OCI-LY7 (cell line): ENCODE data around the gene TPSB2. TPM values are rescaled to one million over a fixed set of nuclear protein-coding genes. Genes with fewer than 3 reads are reported as not detected.

Experiments
- BruUV-seq: library from RNA; stranded (reverse); fragments of 400-500 nt; replicated peaks from 2 replicates; lab custom pipeline; 2021; lab: Mats Ljungman, UMichigan
- CTCF ChIA-PET: fragments of 300-600 bp; sonication (Branson Sonifier 250); formaldehyde crosslinking; loops from one replicate; lab custom pipeline; 2022; ENCODE audit warnings: antibody characterized with exemption; ENCODE audit not compliant: unreplicated experiment; lab: Charles Lee
- POLR2A ChIA-PET: fragments of 300-600 bp; sonication (Branson Sonifier 250); formaldehyde crosslinking; loops from one replicate; lab custom pipeline; 2022; ENCODE audit warnings: antibody characterized with exemption; lab: Charles Lee
- DNase-seq: peaks from one replicate; pipeline ENCODE4 v3.0.0-alpha.2; 2015; ENCODE audit warnings: low spot score
- H2AFZ ChIP-seq: fragments of 200-600 bp; sonication (generic), shearing (Covaris generic); 2 replicates; pipeline ENCODE4 v1.6.1; 2014; ENCODE audit warnings: mild to moderate bottlenecking, antibody characterized with exemption, low read length, moderate library complexity
- H3K27ac ChIP-seq: fragments of 200-600 bp; sonication (generic); 2 replicates; pipeline ENCODE4 v1.5.1; 2014; ENCODE audit warnings: mixed run types, low read depth, mild to moderate bottlenecking, moderate library complexity, low read length, inconsistent platforms; ENCODE audit not compliant: poor library complexity, severe bottlenecking
- H3K36me3 ChIP-seq: fragments of 200-600 bp; sonication (generic); 2 replicates; pipeline ENCODE4 v1.6.1; 2014; ENCODE audit warnings: mild to moderate bottlenecking, antibody characterized with exemption, low read length, moderate library complexity, mixed read lengths; ENCODE audit not compliant: insufficient read depth
- H3K4me1 ChIP-seq: fragments of 200-600 bp; sonication (generic); 2 replicates; pipeline ENCODE4 v1.5.1; 2014; ENCODE audit warnings: mild to moderate bottlenecking, low read length; ENCODE audit not compliant: insufficient read depth, poor library complexity, severe bottlenecking
- H3K4me2 ChIP-seq: fragments of 200-600 bp; sonication (generic); 2 replicates; pipeline ENCODE4 v1.6.1; 2014; ENCODE audit warnings: mild to moderate bottlenecking, low read length
- H3K4me3 ChIP-seq: fragments of 200-600 bp; sonication (generic); 2 replicates; pipeline ENCODE4 v1.5.1; 2014; ENCODE audit warnings: mild to moderate bottlenecking, low read depth, low read length; ENCODE audit not compliant: poor library complexity, severe bottlenecking
- H3K79me2 ChIP-seq: fragments of 200-600 bp; sonication (generic); 2 replicates; pipeline ENCODE4 v1.6.1; 2016; ENCODE audit warnings: low read depth, mild to moderate bottlenecking, low read length, moderate library complexity, mixed read lengths; ENCODE audit not compliant: insufficient read depth
- H3K9me2 ChIP-seq: fragments of 200-600 bp; sonication (generic); 2 replicates; pipeline ENCODE4 v1.6.1; 2016; ENCODE audit warnings: mild to moderate bottlenecking, low read length, mixed read lengths; ENCODE audit not compliant: insufficient read depth
- H3K9me3 ChIP-seq: fragments of 200-600 bp; sonication (generic); 2 replicates; pipeline ENCODE4 v1.6.1; 2014; ENCODE audit warnings: mild to moderate bottlenecking, mixed run types, low read length, mixed read lengths
- H4K20me1 ChIP-seq: fragments of 200-600 bp; sonication (generic); 2 replicates; pipeline ENCODE4 v1.6.1; 2014; ENCODE audit warnings: mild to moderate bottlenecking, antibody characterized with exemption, low read length, moderate library complexity, mixed read lengths; ENCODE audit not compliant: insufficient read depth
- CTCF ChIP-seq: fragments of 200-600 bp; sonication (generic); conservative IDR thresholded peaks from 2 replicates; pipeline ENCODE4 v1.5.1; 2014; ENCODE audit warnings: mild to moderate bottlenecking, antibody characterized with exemption, low read length, moderate library complexity, mixed read lengths
- EZH2phosphoT487 ChIP-seq: fragments of 200-600 bp; sonication (generic); IDR thresholded peaks from 2 replicates; pipeline ENCODE4 v1.6.1; 2018; ENCODE audit warnings: low read depth, borderline replicate concordance, mild to moderate bottlenecking, mixed run types, antibody characterized with exemption, low read length, moderate library complexity, mixed read lengths
- intact Hi-C: fragments of 100-400 bp; cut with micrococcal nuclease; formaldehyde crosslinking; loops from one replicate; pipeline ENCODE4 v1.10.0; 2022; ENCODE audit not compliant: unreplicated experiment
- total RNA-seq, 2 experiments: library from RNA; depleted of rRNA in 1 of 2; stranded (reverse); fragments of >200 nt in 1 of 2; shearing (Covaris generic) in 1 of 2; gene quantifications; 2 replicates each; pipeline ENCODE4 v1.2.3, GENCODE V29; 2014 to 2022

TPSB2 gene
- total RNA-seq, 2 experiments from 2014 or later: not detected

- Histone ChIP-seq H3K4me3 (no peak overlapping the region), H4K20me1 (no peaks in the 10 kb centered on the region), H3K79me2 (no peaks in the 10 kb centered on the region), H3K4me2 (no peak overlapping the region), H3K9me3 (no peaks in the 10 kb centered on the region), H3K4me1 (no peaks in the 10 kb centered on the region), H3K36me3 (no peaks in the 10 kb centered on the region), H3K9me2 (no peaks in the 10 kb centered on the region), H3K27ac (no peak overlapping the region), H2AFZ (no peak overlapping the region)
- DNase-seq: no peak
- BruUV-seq: no TSS peak
- CTCF ChIA-PET: no interaction called here
- intact Hi-C loops: no loop called here
- TF ChIP-seq EZH2phosphoT487 (no peak), CTCF (no peak)
- POLR2A ChIA-PET: no interaction called here
Observed at GRCh38 chr16:1260101-1260680, 30.2 kb upstream of the TPSB2 start.

GRCh38 chr16:1259760-1260068, 29.7 kb upstream of the TPSB2 start:
- no peak for TF ChIP-seq CTCF
- no peak for TF ChIP-seq EZH2phosphoT487
- Histone ChIP-seq H3K4me3 (no peak overlapping the region), H3K9me2 (no peaks in the 10 kb centered on the region), H3K27ac (no peak overlapping the region), H3K79me2 (no peaks in the 10 kb centered on the region), H2AFZ (no peak overlapping the region), H3K9me3 (no peaks in the 10 kb centered on the region), H3K36me3 (no peaks in the 10 kb centered on the region), H3K4me2 (no peak overlapping the region), H4K20me1 (no peaks in the 10 kb centered on the region), H3K4me1 (no peaks in the 10 kb centered on the region)
- no TSS peak for BruUV-seq
- POLR2A ChIA-PET: no interaction called here
- DNase-seq: no peak
- CTCF ChIA-PET: no interaction called here
- intact Hi-C loops: no loop called here

GRCh38 chr16:1258906-1259759, 29.1 kb upstream of the TPSB2 start:
- POLR2A ChIA-PET: no interaction called here
- CTCF ChIA-PET: no interaction called here
- no peaks in the 10 kb centered on the region for H3K4me1 ChIP-seq
- no peaks in the 10 kb centered on the region for H4K20me1 ChIP-seq
- intact Hi-C loops: no loop called here
- no peak overlapping the region for H3K4me3 ChIP-seq
- no peaks in the 10 kb centered on the region for H3K9me2 ChIP-seq
- no peaks in the 10 kb centered on the region for H3K36me3 ChIP-seq
- no peak overlapping the region for H3K27ac ChIP-seq
- H3K4me2 ChIP-seq: no peak overlapping the region
- TF ChIP-seq CTCF: no peak
- TF ChIP-seq EZH2phosphoT487: no peak
- H3K79me2 ChIP-seq: no peaks in the 10 kb centered on the region
- BruUV-seq: no TSS peak
- H2AFZ ChIP-seq: no peak overlapping the region
- DNase-seq: no peak
- no peaks in the 10 kb centered on the region for H3K9me3 ChIP-seq
